K562 (cell line): ENCODE measurements around the gene YES1. TPM values are rescaled to one million over a fixed set of nuclear protein-coding genes. Genes with fewer than 3 reads are reported as not detected.

Source experiments
- CHD4 ChIP-seq: fragments of 200-600 bp; sonication (generic); IDR thresholded peaks from 3 replicates; pipeline ENCODE4 v1.6.1; 2012; ENCODE audit warnings: low read depth, mild to moderate bottlenecking, mixed read lengths, low read length, inconsistent platforms; ENCODE audit not compliant: insufficient read depth, insufficient replicate concordance, poor library complexity, severe bottlenecking
- CTBP1 ChIP-seq: fragments of 450-650 bp; IDR thresholded peaks from 2 replicates; pipeline ENCODE4 v1.6.1; 2016; ENCODE audit warnings: borderline replicate concordance
- ELF4 ChIP-seq: fragments of 450-650 bp; formaldehyde crosslinking; IDR thresholded peaks from 2 replicates; pipeline ENCODE4 v1.4.0; 2022; ENCODE audit warnings: missing genetic modification characterization
- ESRRB ChIP-seq: fragments of 250-450 bp; sonication (Bioruptor Pico); IDR thresholded peaks from 2 replicates; pipeline ENCODE4 v1.5.0; 2020; ENCODE audit warnings: mild to moderate bottlenecking, moderate library complexity, borderline replicate concordance
- HEY1 ChIP-seq: fragments of 250-450 bp; sonication (Bioruptor Pico); IDR thresholded peaks from 2 replicates; pipeline ENCODE4 v1.5.0; 2020; ENCODE audit warnings: mild to moderate bottlenecking, moderate library complexity, borderline replicate concordance
- HNRNPLL ChIP-seq: fragments of 200-400 bp; formaldehyde crosslinking; IDR thresholded peaks from 2 replicates; pipeline ENCODE4 v1.6.1; 2017; ENCODE audit warnings: low read length, low read depth, mild to moderate bottlenecking; ENCODE audit not compliant: poor library complexity, severe bottlenecking
- JUND ChIP-seq, 2 experiments: IDR thresholded peaks; 2 replicates in 1 of 2; 3 replicates in 1 of 2; pipeline ENCODE4 v1.6.1; 2011; ENCODE audit warnings: borderline replicate concordance in 2 of 2, low read depth in 2 of 2, low read length in 2 of 2, improper control_type of control experiment in 1 of 2, missing biosample characterization in 1 of 2, missing genetic modification characterization in 1 of 2, missing genetic modification reagents in 1 of 2
- KDM1A ChIP-seq, 2 experiments: fragments of 450-650 bp; IDR thresholded peaks; 2 replicates each; pipeline ENCODE4 v1.6.1; 2016; ENCODE audit warnings: mild to moderate bottlenecking in 2 of 2
- NR4A1 ChIP-seq, 2 experiments: fragments of 250-450 bp in 1 of 2; fragments of 450-650 bp in 1 of 2; sonication (Bioruptor Pico) in 1 of 2; IDR thresholded peaks; 2 replicates each; pipeline versions ENCODE4 v1.4.0 to v1.6.1; 2016 to 2020; ENCODE audit warnings: mild to moderate bottlenecking in 2 of 2, missing compliant biosample characterization in 1 of 2, missing genetic modification characterization in 1 of 2, moderate library complexity in 1 of 2
- PHF21A ChIP-seq: fragments of 450-650 bp; IDR thresholded peaks from 2 replicates; pipeline ENCODE4 v1.6.1; 2017; ENCODE audit warnings: low read depth, borderline replicate concordance
- RCOR1 ChIP-seq, 2 experiments: IDR thresholded peaks; 2 replicates each; pipeline ENCODE4 v1.6.1; 2012; ENCODE audit warnings: low read depth in 2 of 2, low read length in 2 of 2, borderline replicate concordance in 1 of 2, improper control_type of control experiment in 1 of 2
- SMAD3 ChIP-seq: fragments of 450-650 bp; formaldehyde crosslinking; conservative IDR thresholded peaks from 2 replicates; pipeline ENCODE4 v1.4.0; 2020; ENCODE audit warnings: mild to moderate bottlenecking
- TAF7 ChIP-seq: fragments of 450-650 bp; IDR thresholded peaks from 2 replicates; pipeline ENCODE4 v1.6.1; 2016; ENCODE audit warnings: missing genetic modification characterization, missing compliant biosample characterization
- TRIM28 ChIP-seq: fragments of 450-650 bp; IDR thresholded peaks from 2 replicates; pipeline ENCODE4 v1.6.1; 2017
- ZNF717 ChIP-seq: fragments of 250-450 bp; sonication (Bioruptor Pico); IDR thresholded peaks from 2 replicates; pipeline ENCODE4 v1.5.0; 2021
- polyA plus RNA-seq, 8 experiments: library from polyadenylated mRNA; depleted of rRNA in 4 of 8; stranded (reverse) in 5 of 8; unstranded in 3 of 8; fragments of >200 nt; fragmentation: Nextera tagmentation in 2 of 8; fragmentation: Illumina TruSeq in 1 of 8; extraction: Ambion mirVana in 2 of 8; extraction: Trizol in 1 of 8; gene quantifications; 2 replicates each; pipeline versions ENCODE4 v1.2.1 to v1.2.3, GENCODE V29; 2011 to 2014; ENCODE audit warnings: inconsistent platforms in 1 of 8, missing spikeins in 1 of 8
- total RNA-seq, 7 experiments: library from RNA; depleted of rRNA in 6 of 7; stranded (reverse); fragments of >200 nt in 6 of 7; fragmentation: Illumina TruSeq in 2 of 7; extraction: Trizol in 2 of 7; gene quantifications; 2 replicates each; pipeline versions ENCODE4 v1.2.1 to v1.2.3, GENCODE V29; 2011 to 2021; ENCODE audit warnings: low replicate concordance in 1 of 7
- TF ChIP-seq, protein P1 (sequence below), 3 experiments: fragments of 200-800 bp in 1 of 3; fragments of 250-450 bp in 1 of 3; fragments of 450-650 bp in 1 of 3; sonication (Bioruptor Pico) in 1 of 3; sonication (Bioruptor generic) in 1 of 3; formaldehyde crosslinking in 1 of 3; IDR thresholded peaks; 2 replicates each; pipeline versions ENCODE4 v1.6.1 to v1.8.0; 2016 to 2022; ENCODE audit warnings: mild to moderate bottlenecking in 2 of 3, missing genetic modification characterization in 2 of 3, missing compliant biosample characterization in 1 of 3, moderate library complexity in 1 of 3
- TF ChIP-seq, protein P2 (sequence below): fragments of 450-650 bp; IDR thresholded peaks from 2 replicates; pipeline ENCODE4 v1.6.1; 2016; ENCODE audit warnings: borderline replicate concordance
- TF ChIP-seq, protein P3 (sequence below): sonication (generic); formaldehyde crosslinking; IDR thresholded peaks from 2 replicates; pipeline ENCODE4 v1.9.0; 2022; ENCODE audit warnings: mild to moderate bottlenecking, missing genetic modification reagents
- TF ChIP-seq, protein P4 (sequence below): sonication (generic); formaldehyde crosslinking; IDR thresholded peaks from 2 replicates; pipeline ENCODE4 v1.5.0; 2020; ENCODE audit warnings: missing genetic modification reagents

The YES1 gene
- total and polyA plus RNA-seq, 9 of the 15 experiments (the other 6 are each of a cell fraction or from before 2014, with no cell fraction given): 37.2 to 115 (median 77.7) TPM

DNA sequence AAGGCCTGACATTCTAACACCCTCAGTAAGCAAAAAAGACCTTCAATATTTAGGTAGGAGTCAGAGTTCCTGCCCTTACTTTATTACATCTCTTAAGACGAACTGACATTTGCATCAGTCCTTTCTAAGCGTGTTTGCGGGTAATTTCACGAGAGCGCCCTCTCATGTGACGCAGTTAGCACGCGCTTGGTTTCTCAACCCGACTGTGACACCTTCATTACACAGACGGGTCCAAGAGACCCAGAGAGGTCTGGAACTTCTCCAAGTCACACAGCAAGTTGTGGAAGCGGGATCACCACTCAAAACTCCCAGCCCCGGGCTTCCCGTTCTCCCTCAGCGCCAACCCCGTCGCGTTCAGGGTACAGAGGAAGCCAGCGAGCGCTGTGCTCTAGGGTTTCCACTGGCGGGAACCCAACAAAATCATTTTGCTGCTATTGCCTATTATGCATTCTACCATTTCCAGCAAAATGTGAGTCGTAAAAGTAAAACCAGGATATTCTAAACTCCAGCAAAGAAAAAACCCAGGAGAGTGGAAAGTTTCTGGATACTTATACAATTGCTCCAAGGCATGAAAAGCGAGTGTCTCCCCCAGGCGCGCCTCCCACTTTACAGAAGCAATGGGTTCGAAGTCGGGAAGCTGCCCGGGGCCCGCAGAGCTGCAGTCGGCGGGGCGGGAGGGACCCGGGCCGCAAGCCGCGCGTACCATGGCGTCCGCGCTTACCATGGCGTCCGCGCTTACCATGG lies 100.2 kb downstream of the YES1 start (continued):
- TF ChIP-seq ELF4 (CRISPR knock-in tag): no peak
- TF ChIP-seq HNRNPLL: no peak
- no peak for TF ChIP-seq PHF21A
- TF ChIP-seq TAF7 (tag): peak; percentile 19; the same call in 1 of the 2 replicates
- TF ChIP-seq JUND (IDR thresholded peaks at IDR 0.05; ENCODE audit: borderline replicate concordance, low read depth, low read length): peak; percentile 48; the same call in 1 of the 2 replicates
- no peak; the same call in 2 of the 3 replicates for TF ChIP-seq JUND (tag; IDR thresholded peaks at IDR 0.05; ENCODE audit: borderline replicate concordance, low read depth, low read length)
- TF ChIP-seq SMAD3 (CRISPR knock-in tag): no peak
- TF ChIP-seq, protein P1, sequence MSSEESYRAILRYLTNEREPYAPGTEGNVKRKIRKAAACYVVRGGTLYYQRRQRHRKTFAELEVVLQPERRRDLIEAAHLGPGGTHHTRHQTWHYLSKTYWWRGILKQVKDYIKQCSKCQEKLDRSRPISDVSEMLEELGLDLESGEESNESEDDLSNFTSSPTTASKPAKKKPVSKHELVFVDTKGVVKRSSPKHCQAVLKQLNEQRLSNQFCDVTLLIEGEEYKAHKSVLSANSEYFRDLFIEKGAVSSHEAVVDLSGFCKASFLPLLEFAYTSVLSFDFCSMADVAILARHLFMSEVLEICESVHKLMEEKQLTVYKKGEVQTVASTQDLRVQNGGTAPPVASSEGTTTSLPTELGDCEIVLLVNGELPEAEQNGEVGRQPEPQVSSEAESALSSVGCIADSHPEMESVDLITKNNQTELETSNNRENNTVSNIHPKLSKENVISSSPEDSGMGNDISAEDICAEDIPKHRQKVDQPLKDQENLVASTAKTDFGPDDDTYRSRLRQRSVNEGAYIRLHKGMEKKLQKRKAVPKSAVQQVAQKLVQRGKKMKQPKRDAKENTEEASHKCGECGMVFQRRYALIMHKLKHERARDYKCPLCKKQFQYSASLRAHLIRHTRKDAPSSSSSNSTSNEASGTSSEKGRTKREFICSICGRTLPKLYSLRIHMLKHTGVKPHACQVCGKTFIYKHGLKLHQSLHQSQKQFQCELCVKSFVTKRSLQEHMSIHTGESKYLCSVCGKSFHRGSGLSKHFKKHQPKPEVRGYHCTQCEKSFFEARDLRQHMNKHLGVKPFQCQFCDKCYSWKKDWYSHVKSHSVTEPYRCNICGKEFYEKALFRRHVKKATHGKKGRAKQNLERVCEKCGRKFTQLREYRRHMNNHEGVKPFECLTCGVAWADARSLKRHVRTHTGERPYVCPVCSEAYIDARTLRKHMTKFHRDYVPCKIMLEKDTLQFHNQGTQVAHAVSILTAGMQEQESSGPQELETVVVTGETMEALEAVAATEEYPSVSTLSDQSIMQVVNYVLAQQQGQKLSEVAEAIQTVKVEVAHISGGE (CRISPR knock-in tag; IDR thresholded peaks at IDR 0.05): no peak; a peak in 1 of 6 replicates
- TF ChIP-seq, protein P2, sequence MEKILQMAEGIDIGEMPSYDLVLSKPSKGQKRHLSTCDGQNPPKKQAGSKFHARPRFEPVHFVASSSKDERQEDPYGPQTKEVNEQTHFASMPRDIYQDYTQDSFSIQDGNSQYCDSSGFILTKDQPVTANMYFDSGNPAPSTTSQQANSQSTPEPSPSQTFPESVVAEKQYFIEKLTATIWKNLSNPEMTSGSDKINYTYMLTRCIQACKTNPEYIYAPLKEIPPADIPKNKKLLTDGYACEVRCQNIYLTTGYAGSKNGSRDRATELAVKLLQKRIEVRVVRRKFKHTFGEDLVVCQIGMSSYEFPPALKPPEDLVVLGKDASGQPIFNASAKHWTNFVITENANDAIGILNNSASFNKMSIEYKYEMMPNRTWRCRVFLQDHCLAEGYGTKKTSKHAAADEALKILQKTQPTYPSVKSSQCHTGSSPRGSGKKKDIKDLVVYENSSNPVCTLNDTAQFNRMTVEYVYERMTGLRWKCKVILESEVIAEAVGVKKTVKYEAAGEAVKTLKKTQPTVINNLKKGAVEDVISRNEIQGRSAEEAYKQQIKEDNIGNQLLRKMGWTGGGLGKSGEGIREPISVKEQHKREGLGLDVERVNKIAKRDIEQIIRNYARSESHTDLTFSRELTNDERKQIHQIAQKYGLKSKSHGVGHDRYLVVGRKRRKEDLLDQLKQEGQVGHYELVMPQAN: peak; percentile 71; the same call in 1 of the 2 replicates
- peak in 1 of 2 experiments; percentile 61; a peak in 2 of 4 replicates for TF ChIP-seq RCOR1 (IDR thresholded peaks at IDR 0.05; ENCODE audit: borderline replicate concordance in 1 of 2, low read depth in 2 of 2, low read length in 2 of 2)
- no peak for TF ChIP-seq ZNF717 (CRISPR knock-in tag)
- TF ChIP-seq ESRRB (CRISPR knock-in tag): no peak
- TF ChIP-seq, protein P3, sequence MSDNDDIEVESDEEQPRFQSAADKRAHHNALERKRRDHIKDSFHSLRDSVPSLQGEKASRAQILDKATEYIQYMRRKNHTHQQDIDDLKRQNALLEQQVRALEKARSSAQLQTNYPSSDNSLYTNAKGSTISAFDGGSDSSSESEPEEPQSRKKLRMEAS: peak; percentile 57; the same call in 1 of the 2 replicates
- peak; percentile 22 to 52; a peak in 3 of 4 replicates for TF ChIP-seq KDM1A (IDR thresholded peaks at IDR 0.05)
- peak; percentile 23; the same call in 1 of the 2 replicates for TF ChIP-seq CTBP1
- no peak for TF ChIP-seq TRIM28
- TF ChIP-seq CHD4: peak; percentile 66
- TF ChIP-seq HEY1 (CRISPR knock-in tag): no peak
- no peak for TF ChIP-seq NR4A1 (CRISPR knock-in tag; IDR thresholded peaks at IDR 0.05)
- TF ChIP-seq NR4A1 (tag; IDR thresholded peaks at IDR 0.05): 0 out of 2 replicates have a peak, but pooled peaks have one; percentile 20
- TF ChIP-seq, protein P4, sequence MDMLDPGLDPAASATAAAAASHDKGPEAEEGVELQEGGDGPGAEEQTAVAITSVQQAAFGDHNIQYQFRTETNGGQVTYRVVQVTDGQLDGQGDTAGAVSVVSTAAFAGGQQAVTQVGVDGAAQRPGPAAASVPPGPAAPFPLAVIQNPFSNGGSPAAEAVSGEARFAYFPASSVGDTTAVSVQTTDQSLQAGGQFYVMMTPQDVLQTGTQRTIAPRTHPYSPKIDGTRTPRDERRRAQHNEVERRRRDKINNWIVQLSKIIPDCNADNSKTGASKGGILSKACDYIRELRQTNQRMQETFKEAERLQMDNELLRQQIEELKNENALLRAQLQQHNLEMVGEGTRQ (CRISPR knock-in tag): peak; percentile 44; the same call in 1 of the 2 replicates
